ENCODE measurements around the gene PTPRG.
"Not testable (repeated sequence)": the region's sequence is repeated elsewhere in the genome, so short reads cannot be mapped to it uniquely, and the experiment has no call there.

Gene PTPRG

DNA sequence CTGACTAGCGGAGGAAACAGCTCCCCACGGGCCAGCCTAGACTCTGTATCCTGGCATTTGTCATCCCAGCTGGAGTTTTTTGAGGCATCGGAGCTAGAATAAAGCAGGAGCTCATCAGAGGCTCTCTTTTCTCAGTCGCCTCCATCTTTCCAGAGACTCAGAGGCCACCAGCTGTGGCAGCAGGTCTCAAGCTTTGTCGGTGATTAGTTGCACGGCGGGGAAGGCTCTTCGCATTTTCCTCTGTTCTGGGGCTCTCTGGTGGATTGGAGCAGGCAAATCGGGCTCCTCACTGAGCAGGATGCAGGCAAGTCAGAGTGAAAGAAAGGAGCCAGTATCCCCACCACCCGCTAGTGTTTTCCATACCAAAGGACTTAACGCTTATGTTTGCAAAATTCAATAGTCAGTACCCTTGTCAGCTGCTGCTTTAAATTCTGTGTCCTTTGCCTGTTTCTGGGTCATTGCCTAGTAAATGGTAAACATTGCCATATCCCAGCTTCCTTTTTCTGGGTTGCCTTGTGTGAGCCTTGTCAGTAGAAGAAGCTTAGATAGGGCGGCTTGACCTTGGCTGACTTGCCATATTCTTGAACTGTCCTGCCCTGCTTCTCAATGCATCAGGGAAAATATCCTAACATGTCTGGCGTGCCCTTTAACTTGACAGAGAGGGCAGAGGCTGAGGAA is 127.1 kb downstream of the PTPRG start:
- DNase-seq: no peak

DNA sequence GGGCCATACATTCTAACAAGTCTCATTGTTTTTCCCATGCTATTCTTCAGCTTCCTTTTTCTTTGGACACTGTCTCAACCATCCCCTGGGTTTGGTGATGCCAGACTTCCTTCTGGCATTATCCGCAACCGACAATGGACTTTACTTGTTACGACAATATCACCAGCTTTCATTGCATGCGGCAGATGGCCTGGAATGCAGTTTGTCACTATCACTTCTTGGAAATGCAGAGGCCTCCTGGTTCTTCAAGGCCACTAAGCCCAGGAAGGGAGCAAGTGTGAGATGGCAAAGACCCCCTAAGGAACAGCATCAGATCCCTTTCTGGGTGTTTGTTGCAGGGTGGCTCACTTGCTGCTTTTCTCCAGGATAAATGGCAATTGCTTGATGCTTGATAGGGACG is 128.6 kb downstream of the PTPRG start:
- no peak for DNase-seq

DNA sequence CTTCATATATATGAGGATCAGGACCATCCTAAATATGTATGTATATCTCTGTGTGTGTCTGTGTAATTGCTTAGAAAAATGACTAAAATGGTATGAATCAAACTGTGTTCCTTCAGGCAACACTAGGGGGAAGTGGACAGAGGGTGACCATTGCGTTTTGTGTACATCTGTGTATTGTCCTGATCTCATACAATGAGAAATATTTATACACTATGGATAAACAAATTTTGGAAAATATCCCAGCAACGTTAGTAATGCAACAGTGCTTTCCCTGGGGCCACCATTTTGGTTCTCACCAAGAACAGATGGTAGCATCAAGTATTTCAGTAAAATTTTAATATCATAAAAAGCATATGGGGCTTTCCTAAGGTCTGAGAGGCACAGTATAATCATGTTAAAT is 130.1 kb downstream of the PTPRG start:
- no peak for DNase-seq

DNA sequence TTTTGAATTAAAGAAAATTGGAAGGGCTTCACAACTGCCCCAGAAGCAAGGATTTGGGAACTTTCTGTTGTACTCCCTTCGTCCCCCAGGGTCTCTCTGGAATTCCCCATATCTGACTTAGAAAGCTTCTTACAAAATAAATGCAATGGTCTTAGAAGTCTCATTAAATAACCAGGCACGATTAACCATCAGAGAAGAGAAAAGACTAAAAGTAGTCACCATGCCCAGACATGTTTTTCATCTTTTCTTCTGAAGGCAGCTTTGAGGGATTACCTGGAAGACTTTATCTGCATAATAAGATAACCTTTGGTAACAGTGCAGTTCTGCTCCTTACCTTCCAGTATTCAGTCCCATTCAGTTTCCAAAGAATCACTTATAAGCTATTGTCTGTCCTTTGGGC is 135.9 kb downstream of the PTPRG start:
- DNase-seq: no peak

DNA sequence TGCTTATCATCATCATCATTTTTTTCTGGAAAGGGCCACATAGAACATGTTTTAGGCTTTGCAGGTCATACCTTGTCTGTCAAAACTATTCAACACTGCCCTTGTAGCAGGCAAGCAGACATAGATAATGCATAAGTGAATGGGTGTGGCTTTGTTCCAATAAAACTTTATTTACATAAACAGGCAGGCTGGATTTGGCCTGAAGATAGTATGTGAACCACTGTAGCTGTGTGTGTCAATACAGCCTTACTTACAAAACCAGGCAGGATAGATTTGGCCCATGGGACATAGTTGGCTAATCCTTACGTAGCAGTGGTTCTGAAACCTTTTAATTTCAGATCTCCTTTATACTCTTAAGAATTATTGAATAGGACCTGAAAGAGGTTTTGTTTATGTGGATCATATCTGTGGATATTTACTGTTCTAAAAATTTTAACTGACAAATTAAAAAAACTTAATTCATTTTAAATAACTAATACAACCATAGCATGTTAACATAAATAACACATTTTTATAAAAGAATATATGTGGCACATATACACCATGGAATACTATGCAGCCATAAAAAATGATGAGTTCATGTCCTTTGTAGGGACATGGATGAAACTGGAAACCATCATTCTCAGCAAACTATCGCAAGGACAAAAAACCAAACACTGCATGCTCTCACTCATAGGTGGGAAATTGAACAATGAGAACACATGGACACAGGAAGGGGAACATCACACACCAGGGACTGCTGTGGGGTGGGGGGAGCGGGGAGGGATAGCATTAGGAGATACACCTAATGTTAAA is 137.1 kb downstream of the PTPRG start:
- not testable (repeated sequence) for DNase-seq

DNA sequence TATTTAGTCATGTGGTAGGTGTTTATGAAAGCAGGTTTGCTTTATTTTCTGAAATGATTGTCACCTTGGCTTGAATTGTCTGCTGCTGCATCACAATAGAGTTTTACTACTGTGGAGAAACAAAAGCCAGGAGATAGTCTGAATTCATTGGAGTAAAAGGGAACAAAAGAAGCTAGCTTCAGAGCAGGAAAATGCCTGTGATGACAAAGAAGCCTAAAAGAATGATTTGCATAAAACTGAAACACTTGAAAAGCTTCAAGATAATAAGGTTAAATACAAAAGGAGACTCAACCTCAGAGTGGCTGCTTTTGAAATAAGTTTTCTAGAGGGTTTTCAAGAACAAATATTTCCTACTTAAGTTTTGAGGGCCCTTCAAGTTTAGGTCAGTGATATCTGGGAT is 138.3 kb downstream of the PTPRG start:
- no peak for DNase-seq

DNA sequence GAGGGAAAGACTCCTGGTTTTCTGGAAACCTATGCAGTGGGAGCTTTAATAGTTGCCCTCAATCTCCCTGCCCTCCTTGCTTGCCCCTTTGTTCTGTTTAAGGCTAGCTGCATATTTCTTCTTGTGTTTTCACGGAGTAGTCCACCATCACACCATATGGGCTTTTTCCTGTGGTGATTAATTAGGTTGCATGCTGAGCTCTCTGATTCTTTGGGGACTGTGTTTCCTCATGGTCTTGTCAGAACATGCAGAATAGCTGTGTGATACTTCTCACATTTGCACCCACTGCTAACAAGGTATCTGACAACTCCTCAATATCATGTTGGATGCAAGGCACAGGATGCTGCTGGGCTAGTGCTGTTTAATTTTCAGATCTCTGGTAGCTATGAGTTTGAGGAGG is 139.6 kb downstream of the PTPRG start:
- DNase-seq: no peak

DNA sequence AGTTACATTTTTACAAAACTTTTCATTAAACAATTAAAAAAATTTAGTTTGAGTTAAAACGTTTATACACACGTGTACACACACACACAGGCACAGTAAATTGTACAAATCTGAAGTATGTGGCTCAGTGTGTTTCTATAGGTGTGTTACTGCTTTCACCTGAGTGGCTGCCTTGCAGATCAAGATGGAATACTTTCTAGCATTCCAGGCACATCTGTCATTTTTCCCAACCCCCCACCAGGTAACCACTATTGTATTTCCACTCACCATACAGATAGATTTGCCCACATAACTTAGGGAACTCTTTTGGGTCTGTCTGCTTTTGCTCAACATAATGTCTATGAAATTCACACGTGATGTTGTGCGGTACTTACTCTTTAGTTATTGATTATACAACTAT is 141.1 kb downstream of the PTPRG start:
- no peak for DNase-seq

DNA sequence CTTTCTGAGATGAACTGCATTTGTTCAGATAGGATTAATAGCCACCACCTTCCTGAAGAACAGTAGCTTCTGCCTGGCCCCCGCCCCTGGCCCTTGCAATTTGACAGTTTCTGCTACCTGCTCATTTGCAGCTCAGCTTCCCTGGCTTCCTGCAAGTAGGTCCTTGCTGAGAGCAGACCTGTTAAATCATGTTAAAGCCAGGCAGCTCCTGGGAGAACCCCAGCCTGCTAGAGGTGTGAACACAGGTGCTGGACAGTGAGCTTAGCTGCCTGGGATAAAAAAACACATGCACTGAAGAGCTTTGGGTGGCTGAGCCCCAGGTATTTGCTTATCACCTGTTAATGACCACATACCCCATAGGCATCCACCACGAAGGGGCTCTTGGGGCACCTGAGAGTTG is 143.4 kb downstream of the PTPRG start:
- no peak for DNase-seq

DNA sequence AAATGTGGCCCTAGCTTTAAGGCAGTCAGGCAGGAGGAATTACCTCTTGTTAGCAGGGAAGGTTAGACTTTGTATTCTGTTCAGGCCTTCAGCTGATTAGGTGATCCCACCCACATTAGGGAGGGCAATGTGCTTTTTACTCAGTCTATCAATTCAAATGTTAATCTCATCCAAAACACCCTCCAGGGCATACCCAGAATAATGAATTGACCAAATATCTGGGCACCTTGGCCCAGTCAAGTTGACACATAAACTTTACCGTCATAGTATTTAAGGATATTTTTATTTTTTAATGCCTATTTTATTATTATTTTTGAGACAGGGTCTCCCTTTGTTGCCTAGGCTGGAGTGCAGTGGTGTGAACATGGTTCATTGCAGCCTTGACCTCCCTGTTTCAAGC is 146.1 kb downstream of the PTPRG start:
- DNase-seq: no peak

DNA sequence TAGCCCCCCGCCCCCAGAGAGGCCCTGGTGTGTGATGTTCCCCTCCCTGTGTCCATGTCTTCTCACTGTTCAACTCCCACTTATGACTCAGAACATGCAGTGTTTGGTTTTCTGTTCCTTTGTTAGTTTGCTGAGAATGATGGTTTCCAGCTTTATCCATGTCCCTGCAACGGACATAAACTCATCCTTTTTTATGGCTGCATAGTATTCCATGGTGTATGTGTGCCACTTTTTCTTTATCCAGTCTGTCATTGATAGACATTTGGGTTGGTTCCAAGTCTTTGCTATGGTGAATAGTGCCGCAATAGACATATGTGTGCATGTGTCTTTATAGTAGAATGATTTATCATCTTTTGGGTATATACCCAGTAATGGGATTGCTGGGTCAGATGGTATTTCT is 149.5 kb downstream of the PTPRG start:
- DNase-seq: not testable (repeated sequence)

DNA sequence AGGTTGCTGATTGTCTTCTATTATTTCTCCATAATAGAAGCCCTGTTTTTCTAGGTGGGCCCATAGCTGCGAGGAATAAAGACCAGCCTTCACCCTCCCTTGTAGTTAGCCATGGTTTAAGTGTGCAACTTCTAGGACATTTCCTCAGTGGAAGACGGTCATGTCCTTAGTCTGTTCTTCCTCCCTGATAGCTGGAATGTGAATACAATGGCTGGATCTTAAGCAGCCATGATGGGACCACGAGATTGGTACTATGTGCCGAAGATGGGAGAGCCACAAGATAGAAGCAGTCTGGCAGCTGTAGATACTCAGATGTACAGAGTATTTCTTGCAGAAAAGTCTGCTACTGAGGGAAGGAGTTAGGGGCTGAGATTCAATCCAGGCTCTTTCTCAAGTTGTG is 152.9 kb downstream of the PTPRG start:
- DNase-seq: no peak

DNA sequence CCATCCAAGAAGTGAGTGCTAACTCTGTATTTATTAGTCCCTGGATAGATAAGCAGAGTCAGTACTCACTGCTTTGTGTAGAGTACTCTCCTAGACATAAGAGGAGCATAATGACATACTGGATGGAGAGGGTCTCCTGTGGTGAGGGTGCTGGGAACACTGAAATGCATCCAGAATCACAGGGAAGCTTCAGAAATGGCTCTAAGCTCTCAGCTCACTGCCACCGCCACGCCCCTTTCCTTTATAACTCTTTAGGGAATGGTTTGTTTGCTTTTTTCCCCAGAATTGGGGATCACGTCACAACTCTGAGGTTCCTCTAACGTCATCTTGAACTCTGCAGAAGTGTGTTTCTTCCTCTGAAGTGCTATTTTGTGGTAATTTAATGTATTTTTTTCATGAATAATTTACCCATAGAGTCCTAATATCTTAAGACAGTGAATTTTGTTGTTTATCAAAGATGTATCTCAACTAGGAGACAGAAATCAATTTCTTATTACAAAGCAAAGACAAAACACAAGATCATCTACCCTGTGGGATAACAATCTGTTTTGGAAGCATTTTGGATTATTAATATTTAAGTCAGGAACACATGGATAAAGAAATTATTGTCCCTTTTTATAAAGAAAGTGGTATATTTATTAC is 154.6 kb downstream of the PTPRG start:
- no peak for DNase-seq

DNA sequence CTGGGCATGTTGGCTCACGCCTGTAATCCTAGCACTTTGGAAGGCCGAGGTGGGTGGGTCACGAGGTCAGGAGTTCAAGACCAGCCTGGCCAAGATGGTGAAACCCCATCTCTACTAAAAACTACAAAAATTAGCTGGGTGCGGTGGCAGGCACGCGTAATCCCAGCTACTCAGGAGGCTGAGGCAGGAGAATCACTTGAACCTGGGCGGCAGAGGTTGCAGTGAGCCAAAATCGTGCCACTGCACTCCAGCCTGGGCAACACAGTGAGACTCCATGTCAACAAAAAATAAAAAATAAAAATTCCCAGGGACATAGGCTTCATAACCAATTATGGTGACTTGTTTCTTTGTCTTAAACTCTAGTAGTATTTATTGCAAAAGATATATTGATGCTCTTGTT is 155.3 kb downstream of the PTPRG start:
- not testable (repeated sequence) for DNase-seq

DNA sequence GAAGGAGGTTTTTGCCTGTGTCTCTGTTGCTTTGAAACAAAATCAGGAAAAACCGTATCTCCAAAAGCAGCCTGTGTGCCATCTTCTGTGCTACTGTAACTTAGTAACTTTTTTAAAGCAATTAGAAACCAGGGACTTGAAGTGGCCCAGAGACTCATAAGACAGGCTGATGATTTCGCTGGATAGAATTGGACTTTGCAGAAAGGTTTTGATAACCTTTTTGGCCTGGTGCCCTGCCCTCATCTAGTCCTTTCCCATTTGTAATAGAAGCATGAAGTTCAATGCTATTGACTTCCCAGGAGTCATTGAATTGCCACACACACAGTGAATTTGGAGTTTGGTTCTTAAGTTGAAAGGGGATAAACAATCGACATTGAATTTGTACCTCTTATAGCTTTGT is 157.2 kb downstream of the PTPRG start:
- no peak for DNase-seq

DNA sequence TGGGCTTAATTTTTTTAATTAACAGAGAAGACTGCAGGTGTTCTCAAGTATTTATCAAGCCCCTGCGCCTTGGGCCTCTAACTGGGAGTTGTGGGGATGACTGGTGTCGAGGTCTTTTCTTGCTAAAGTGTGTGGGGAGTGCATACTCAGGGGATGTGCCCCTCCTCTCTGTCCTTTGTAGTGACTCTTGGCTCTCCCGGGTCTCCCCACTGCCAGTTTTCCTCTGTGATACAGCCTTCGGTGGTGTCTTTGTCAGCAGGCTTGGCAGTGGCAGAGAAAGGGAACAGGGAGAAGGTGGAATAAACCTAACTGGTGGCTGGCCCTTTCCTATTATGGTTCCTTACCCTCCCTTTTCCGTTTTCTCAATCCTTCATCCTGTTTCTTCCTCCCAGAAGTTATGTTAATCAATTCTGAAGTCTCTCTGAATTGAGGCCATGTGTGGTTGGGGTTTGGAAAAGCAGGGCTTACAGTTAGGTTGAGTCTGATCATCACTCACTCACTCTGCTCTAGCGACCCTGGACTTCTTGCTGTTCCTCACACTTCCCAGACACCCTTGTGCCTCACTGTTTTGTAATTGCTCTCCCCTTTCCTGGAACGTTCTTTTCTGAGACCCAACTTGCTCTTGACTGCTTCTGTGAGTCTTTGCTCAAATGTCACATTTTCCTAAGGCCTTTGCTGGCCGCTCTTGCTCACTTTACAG is 158.1 kb downstream of the PTPRG start:
- DNase-seq: no peak

DNA sequence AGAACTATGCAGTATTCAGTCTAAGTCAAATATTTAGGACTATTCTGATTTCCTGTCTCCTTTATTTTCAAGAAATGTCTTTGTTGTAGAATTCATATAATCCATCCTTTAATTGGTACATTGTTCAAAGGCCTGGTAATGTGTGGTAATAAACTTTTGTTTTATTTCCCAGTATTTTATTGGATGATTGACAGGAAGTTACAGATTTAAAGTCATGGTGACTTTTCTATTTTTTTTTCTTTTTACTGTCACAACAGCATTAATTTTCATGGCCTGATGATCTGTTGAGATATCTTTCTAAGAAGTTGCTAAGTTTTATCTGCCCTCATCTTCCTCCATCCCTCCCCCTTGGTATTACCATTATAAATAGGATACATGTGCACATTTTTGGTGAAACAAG is 161.7 kb downstream of the PTPRG start:
- no peak for DNase-seq

DNA sequence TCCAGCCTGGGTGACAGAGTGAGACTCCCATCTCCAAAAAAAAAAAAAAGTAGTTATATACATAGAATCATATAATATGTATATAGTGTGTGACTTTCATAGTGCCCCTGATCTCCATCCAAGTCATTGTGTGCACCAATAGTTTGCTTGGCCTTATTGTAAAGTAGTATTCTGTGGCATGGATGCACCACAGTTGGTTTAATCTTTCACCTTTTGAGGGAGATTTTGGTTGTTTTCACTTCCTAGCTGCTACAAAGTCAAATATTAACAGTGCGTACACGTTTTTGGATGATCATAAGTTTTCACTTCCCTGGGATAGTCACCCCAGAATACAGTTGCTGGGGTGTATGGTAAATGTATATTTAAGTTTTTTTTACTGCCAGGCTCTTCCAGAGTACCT is 162.8 kb downstream of the PTPRG start:
- no peak for DNase-seq

DNA sequence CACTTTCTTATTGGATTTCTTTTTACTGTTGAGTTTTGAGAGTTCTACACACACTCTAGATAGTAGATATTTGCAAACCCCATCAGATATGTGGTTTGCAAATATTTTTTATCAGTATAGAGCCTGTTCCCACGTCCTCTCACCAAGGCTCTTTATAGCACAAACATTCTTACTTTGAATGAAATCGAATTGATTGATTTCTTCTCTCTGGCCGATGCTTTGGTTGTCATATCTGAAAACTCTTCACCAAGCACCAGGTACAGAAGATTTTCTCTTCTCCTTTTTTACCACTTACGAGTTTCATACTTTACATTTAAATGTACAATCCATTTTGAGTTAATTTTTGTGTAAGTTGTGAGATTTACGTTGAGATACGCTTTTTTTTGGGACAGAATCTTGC is 163.4 kb downstream of the PTPRG start:
- DNase-seq: no peak

DNA sequence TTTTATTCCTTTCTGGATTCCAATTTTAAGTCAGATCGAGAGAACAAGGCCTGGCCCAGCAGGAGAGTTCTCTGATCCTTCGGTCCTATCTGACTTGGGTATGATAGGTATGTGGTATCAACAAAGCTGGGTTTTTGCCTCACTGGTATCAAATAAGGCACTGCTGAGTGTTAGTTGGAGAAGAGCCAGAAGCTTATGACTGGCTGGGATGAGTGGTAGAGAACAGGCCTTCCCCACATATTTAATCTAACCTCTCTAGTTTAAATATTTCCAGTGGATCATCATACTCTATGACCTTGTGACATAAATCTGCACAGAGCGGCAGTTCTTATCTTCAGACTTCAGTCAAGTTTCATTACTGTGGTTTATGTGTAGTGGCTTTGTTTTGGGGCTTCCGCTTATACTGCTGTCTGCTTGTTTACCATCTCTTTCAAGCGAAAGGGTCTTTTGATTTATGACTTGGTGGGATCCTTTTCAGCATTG is 164.5 kb downstream of the PTPRG start:
- no peak for DNase-seq

DNA sequence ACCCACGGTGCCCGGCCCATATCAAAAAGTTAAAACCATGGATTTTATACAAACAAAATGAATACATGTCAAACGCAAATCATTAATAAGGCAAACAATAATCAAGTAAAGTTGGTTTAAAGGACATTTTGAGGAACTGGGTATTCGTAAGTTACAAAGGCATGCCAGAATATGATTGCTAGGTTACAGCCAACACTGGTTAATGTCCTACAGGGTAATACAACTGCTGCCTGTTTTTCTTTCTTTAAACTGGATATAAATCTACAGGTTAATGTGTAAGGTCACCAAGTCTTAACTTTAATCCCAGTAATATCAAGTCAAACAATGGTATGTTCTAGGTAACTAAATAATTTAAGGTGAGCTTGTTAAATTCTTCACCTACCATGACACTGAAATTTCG is 166.1 kb downstream of the PTPRG start:
- no peak for DNase-seq

DNA sequence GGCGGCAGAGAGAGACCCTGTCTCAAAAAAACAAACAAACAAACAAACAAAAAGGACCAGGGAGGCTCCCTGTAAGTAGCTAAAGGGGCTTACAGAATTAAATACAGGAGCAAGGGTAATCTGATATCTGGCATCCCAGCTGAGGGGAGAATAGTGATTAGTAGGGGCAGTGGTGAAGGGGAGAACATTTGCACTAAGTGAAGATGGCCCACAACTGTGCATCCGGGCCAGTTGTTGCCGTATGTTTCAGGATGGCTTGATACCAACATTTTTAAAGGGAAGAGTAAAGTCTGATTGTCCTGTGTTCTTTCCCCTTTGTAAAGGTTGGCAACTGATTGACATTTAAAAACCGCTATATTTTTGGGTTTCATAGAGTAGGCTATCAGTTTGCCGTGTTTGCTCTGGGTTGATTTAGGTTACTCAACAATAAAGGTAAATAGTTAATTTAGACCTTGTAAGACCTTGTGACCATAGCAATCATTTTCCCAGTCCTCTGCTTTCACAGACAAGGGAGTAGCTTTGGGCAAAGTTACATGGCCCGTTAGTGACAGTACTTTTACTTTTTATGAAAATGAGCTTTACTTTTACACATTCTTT is 167.8 kb downstream of the PTPRG start:
- no peak for DNase-seq

DNA sequence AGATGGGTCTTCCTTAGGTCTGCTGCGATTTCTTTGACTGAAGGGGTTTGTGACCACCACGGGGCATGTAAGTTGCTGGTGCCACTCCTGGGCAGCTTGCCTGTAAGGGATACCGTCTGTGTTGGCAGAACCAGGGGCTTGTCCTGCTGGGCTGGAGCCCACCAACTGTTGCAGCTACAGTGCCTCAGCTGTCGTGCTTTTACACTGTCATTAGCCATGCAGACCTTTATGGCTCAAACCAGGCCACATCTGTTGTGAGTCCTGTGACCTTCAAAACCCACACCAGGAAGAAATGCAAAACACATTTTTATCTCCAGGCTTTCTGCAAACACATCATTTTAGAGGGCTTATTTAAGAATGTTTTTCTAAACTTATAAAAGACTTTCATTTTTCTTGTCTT is 168.7 kb downstream of the PTPRG start:
- no peak for DNase-seq

Measured in activated effector memory CD4-positive, alpha-beta T cell treated with Interleukin-2 at 50 U/mL for 16 hours (primary cell).